NCI-H146 treated with DMSO at 0.1 percent for 48 hours (cell line): ENCODE measurements around the gene PRSS3.
"Not testable (repeated sequence)": the region's sequence is repeated elsewhere in the genome, so short reads cannot be mapped to it uniquely, and the experiment has no call there.

Source experiments
- DNase-seq: peaks from one replicate; lab custom pipeline; 2025; ENCODE audit not compliant: unreplicated experiment; lab: John Stamatoyannopoulos, UW

The PRSS3 gene

DNA sequence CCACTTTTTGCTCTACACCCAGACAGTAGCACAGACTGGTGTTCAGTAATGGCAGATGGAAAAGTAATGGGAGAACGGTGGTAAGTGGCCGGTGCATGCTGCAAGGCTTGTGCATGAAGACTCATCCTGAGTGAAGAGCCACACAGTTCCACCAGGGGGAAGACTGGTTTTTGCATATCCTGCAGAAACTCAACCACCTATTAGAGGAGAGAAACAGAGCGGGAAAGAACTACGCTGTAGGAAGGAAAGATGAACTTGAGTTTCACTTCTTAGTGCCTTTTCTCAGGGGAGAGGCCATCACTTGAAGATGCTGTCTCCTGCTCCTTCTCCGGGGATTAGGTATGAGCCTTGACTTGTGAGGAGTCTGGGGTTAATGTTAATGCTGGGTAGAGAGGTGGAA lies 9.4 kb upstream of the PRSS3 start:
- no peak for DNase-seq

DNA sequence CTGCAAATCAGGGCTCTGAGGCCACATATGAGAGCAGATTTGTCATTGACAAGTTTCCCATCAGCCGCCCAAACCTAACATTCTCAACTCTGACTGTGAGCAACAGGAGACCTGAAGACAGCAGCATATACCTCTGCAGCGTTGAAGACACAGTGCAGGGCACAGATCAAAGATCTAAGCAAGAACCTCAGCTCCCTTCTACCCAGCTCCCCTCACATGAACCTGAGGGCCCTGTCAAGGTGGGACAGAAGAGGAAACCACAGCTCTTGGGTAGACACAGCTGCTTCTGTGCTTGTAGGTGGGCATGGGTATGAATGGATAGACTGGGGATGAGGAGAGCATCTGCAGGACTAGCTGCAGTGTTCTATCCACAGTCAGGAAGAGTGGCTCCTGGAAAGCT lies 8.7 kb upstream of the PRSS3 start:
- no peak for DNase-seq

DNA sequence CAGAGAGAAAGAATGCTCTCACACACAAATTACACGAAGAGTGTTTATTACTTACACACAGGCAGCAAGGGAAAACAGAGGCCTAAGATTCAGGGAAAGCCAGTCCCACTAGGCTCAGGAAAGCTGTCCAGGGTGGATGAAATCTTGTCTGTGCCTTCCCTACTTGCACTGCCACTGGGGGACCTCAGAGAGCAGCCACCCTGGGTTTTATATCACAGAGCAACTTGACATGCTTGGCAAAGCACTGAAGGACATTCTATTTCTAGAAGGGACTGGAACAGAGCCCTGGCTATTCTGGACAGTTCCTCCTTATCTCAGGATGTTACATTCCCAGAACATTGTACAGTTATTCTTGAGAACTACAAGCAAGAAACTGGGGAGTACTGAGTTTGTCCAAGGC lies 7.5 kb upstream of the PRSS3 start:
- DNase-seq, result no peak

DNA sequence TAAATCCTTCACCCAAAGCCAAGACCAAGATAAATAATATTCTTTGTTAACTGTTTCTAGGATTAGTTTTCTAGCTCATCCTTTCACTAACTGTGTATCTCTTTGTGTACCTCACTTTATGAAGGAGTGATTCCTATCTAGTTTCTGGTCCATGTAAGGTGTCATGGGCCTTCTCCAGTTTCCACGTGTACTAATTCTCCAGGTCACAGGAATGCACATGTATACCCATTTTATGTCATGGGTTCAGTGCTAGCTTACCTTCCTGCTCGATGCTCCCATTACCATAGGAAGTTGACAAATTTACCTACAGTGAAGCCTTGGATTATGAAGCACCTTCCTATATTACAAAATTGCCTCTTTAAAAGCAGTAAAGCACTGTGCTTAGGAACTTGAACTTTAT lies 5.9 kb upstream of the PRSS3 start:
- DNase-seq, result not testable (repeated sequence)

DNA sequence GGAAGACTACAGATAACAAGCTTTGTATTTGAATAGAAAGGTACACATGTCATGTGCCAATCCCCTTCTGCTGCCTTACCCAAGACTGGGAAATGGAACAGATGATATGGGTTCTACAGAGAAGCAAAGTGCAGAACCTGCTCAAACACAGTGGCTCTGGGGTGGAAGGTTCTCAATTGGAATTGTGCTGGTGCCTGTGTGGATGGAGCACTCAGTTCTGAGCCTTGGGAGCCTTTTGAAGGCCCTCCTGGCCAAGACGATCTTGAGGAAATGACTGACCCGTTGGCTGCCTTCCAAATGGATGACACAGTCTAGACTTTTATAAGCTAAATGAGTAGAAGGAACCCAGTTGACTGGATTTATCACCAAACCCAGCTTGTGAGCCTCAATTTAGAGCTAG lies 4.2 kb upstream of the PRSS3 start:
- DNase-seq, result no peak

DNA sequence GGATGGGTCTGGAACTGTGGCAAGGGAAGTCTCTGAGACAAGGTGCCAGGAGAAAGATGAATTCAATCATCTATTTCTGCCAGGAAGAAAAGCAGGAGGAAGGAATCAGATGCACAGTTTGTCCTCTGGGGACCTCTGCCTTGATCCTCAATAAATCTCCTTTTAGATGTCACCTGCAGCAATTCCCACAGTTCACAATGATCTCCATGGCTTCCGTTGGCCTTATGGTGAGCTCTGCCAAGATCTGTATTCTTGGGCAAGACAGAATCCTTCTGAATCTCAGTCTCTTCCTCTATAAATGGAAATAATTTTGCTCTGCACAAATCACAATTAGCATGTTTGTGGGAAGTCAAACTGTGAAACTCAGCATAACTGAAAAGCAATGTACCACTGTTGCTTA lies 1.9 kb upstream of the PRSS3 start:
- not testable (repeated sequence) for DNase-seq

DNA sequence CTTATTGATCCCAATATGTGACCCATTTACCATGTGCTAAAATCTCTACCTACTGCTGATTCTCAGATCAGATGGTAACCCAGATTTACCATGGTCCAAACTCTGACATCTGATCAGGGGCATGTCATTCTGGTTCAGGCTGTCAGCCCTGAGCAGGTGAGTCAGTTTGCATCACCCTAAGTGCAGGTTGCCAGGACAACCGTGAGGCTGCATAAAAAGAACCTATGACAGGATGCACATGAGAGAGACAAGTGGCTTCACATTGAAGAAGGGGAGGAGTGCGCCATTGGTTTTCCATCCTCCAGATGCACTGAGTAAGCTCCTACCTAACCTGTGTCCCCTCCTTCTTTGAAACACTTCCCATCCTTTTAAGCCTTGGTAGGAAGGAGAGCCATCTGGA lies 801 bp upstream of the PRSS3 start:
- DNase-seq, result peak; percentile 22

DNA sequence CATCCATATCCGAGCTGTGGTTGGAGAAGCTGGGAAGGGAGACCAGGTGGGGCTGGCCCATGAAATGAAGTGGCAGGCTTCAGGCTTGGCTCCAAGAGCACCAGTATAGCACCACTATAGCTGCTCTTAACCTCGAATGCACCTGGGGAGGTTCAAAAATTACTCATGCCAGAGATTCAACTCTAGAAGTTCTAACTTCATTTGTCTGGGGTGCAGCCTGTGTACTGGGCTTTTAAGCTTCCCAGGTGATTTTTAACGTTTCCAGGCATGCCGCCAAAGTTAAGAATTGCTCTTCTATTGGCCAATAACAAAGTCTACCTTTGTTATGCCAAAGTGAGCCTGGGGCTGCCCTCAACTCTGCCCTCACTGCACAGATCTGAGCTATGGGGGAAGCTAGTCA lies 458 bp downstream of the PRSS3 start:
- no peak for DNase-seq

DNA sequence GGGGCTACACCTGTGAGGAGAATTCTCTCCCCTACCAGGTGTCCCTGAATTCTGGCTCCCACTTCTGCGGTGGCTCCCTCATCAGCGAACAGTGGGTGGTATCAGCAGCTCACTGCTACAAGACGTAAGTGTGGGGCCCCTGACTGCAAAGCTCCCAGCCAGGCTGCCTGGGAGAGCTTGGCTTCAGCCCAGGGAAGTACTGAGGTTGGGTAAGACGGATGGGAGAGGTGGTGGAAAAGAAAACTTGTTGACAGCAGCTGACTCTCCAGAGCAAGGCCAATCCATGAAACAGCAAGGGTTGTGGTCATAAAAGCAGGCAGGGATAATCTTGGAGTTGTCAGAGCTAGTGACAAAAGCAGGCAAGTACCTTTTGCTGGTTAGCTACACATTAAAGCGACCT lies 1.3 kb downstream of the PRSS3 start:
- not testable (repeated sequence) for DNase-seq

DNA sequence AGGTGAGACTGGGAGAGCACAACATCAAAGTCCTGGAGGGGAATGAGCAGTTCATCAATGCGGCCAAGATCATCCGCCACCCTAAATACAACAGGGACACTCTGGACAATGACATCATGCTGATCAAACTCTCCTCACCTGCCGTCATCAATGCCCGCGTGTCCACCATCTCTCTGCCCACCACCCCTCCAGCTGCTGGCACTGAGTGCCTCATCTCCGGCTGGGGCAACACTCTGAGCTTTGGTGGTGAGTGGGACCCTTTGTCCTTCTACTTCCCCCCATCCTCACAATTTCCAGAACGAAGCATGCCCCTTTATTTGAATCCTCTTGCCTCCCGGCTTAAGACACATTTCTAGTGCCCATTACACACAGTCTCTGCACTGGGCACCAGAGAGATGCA lies 2.5 kb downstream of the PRSS3 start:
- no peak for DNase-seq

DNA sequence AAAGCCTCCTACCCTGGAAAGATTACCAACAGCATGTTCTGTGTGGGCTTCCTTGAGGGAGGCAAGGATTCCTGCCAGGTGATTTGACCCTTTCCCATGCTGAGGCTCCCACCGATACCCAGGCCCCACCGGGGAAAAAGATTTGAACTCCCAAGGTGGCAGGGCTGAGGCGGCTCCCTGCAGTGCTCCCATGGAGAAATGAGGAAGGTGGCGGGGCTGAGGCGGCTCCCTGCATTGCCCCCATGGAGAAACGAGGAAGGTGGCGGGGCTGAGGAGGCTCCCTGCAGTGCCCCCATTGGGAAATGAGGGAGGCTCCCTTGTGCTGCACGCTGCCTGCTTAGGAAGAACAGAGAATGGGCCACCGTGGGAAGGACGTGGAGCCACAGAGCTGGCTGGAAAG lies 3.2 kb downstream of the PRSS3 start:
- DNase-seq, result no peak

DNA sequence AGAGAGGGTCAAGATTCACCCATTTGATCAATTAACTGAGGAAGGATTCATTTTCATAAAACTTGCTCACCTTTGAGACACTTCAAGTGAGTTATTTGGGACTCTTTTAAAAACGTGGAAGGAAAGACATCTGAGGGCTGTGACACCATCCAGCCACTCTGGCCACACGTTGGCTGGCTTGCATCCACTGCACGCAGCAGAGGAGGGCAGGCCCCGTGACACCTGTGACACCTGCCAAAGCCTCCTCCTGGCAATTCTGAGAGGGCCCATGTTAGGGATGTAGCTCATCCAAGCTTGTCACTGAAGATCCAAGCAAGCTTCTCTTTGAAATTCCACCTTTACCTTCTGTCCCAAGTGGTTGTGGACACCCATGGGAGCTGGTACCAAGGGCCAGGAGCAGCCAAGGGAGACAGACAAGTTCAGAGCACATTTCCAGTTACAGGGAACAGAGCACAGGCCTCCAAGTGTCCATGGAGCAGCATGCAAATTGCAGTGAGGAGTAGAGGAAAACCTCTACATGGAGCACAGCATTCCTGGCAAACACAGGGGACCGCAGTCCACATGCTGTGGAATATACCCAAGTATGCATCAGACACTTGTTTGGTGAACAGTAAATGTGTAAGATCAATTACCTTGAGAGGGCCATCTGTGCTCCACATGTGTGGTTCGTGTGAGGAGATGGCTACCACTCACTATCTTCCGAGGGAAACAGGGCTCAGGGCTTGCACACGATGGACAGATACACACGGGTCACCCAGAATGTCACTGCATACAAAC lies 4.8 kb downstream of the PRSS3 start:
- no peak for DNase-seq

DNA sequence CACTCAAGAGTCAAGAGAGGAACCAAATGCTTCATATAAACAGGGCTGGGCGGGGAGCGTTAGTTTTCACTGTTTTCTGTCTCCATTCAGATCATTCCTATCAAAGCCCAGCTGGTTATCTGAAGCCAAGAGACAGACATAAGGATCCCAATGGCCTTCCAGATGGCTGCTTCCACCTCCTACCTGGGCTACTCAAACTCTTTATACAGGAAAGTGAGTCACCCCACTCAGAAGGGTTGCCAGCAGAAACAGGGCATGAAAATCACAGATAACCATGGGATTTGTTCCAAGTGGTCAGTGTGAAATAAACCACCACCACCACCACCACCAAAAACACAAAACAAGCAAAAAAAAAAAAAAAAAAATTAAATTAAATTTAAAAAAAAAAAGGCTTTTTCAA lies 5.5 kb downstream of the PRSS3 start:
- DNase-seq, result no peak

DNA sequence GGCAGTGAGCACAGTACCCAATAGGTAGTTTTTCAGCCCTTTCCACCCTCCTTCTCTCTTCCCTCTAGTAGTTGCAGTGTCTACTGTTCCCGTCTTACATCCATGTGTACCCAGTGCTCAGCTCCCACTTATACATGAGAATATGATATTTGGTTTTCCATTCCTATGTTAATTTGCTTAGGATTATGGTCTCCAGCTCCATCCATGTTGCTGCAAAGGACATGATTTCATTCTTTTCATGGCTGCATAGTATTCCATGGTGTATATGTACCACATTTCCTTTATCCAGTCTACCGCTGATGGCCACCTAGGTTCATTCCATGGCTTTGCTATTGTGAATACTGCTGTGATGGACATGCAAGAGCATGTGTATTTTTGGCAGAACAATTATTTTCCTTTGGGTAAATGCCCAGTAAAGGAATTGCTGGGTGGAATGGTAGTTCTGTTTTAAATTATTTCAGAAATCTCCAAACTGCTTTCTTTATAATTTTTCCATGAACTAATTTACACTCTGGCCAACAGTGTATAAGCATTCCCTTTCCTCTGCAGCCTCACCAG lies 6.7 kb downstream of the PRSS3 start:
- not testable (repeated sequence) for DNase-seq

DNA sequence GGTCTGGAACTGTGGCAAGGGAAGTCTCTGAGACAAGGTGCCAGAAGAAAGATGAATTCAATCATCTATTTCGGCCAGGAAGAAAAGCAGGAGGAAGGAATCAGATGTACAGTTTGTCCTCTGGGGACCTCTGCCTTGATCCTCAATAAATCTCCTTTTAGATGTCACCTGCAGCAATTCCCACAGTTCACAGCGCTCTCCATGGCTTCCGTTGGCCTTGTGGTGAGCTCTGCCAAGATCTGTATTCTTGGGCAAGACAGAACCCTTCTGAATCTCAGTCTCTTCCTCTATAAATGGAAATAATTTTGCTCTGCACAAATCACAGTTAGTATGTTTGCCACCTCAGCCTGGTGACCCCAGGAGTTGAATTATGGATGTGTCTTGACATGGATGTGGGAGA lies 8.8 kb downstream of the PRSS3 start:
- not testable (repeated sequence) for DNase-seq

DNA sequence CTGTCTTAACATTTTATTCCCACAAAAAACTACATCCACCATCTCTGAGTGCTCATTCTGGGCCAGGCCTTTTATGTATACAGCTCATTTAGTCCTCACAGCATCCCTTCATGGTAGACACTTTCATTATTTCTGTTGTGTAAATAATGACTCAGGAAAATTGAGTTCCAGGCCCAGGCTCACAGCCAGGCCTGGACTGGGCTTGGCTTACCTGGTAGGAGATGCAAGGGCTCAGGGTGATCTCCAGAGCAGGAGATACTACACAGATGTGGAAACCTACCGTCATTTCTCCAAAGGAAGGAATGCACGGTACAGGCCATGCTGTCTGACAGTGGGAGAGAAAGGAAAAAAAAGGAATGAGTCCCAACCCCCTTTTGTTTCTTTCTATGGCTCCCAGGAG lies 11.8 kb downstream of the PRSS3 start:
- peak; percentile 59 for DNase-seq

DNA sequence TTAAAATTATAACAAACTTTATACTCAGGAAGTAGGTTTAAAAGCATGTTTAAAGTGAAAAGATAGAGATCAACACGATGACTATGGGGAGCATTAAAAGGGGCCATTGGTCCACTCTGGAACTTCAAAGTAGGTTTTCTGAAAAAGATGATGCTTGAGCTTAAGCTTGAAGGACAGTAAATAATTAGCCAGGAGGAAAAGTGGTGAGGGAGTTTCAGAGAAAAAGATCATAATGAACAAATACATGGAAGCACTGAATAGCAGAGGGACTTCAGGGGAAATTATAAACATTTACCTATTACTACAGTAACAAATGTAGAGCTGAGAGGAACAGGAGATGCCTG lies 13.6 kb downstream of the PRSS3 start:
- DNase-seq, result not testable (repeated sequence)

DNA sequence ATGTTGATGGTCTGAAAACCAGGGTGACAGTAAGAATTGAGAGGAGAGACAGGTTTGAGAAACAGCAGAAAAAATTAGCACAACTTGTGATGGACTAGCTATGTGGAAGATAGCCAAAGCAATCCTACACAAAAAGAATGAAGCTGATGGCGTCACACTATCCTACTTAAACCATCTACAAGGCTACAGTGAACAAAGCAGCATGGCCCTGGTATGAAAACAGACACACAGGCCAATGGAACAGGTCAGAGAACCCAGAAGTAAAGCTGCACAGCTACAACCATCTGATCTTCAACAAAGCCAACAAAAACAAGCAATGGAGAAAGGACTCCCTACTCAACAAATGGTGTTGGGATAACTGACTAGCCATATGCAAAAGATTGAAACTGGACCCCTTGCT lies 14.1 kb downstream of the PRSS3 start:
- no peak for DNase-seq

DNA sequence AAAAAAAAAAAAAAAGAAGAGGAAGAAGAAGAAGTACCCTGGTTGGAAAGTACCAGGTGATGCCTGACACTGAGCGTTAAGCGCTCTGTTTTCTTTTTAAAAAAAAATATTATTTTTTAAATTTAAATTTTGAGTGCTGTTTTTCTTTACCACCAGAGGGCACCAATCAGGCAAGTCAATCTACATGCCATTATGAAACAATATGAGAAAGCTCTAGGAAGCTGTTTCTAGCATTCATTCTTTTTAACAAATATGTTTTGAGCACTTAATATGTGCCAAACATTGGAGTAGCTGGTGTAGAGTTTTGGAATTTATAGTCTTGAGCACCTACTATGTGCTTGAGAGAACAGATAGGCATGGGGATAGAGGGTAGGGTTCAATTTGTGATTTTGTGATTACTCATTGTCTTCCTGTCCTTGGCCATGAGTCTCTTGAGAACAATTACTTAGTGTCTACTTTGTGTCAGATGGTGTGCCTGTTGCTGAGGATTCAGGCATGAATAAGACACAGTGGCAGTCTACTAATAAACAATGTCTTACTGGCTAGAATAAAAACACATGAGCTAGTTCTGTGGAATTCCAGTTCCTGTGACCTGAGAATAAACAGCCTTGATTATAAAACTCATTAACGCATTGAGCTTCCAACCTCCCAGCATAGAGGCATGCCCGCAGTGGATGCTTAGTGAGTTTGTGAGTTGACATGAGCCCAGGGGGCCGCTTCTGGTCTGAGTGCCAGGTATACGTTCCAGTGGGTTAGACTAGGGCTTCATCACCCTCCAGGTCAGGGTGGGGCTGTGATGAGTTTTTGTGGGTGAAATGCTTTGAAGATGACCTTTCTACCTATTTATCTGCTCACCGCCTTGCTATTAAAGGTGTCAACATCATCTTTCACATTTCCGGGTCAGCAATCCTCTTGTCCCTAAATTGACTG lies 18.6 kb downstream of the PRSS3 start:
- DNase-seq, result peak; percentile 33

DNA sequence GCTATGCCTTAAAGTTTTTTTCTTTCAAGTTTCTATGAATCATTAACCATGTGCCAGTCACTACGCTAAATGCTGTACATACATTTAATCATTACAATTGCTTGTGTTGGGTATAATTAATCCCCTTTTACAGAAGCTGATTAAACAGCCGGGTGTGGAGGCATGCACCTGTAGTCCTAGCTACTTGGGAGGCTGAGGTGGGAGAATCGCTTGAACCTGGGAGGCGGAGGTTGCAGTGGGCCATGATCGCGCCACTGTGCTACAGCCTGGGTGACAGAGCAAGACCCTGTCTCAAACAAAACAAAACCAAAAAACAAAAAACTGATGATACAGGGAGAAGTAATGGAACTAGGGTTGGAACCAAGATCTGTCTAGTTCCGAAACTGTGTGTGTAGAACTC lies 20.4 kb downstream of the PRSS3 start:
- no peak for DNase-seq

DNA sequence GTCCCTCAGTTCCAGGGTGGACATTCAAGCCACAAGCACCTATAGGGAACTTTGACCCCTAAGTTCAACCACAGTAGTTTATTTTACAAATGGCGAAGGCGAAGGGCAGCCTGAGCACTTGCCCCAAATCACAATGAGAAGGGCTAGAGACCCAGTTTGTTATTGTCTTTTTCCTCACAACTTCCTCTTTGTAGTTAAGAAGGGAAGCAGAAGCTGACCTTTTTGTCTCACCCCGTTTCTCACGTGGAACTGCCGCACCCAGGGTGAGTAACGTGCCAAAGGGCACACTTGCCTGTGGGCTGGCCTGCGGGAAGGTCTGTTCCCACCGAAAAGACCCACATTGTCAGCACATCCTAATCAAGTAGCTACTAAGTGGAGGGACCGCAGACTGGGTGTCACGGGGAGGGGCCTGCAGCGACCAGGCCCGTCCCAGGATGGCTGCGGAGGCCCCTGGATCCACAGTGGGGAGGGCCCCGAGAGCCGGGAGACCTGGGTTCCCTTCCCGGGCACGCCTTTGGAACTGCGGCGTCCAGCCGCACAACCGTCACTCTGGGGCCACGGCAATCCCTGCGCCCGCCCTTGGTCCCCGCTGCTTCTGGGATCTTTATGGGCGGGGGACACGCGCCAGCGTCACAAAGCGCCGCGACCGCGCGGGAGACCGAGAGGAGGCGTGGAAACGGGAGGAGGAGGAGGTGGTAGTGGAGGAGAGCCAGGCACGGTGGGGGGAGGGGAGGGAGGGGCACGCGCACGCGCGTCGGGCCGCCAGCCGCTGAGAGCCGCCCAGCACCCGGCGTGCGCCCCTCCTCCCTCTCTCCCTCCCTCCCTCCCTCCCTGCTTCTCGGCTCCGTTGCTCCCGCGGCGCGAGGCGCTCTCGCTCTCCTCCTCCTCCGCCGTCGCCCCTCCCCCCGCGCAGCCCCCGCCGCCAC lies 21.2 kb downstream of the PRSS3 start, which contains the start of gene UBE2R2:
Gene UBE2R2, plus strand, starts transcription at position 834 of the 926 bp plus-strand sequence. CDS start 598 bp downstream, outside the sequence.
- peak; percentile 90 for DNase-seq
